WTC11 (cell line): ENCODE measurements around the gene OLFM1.

Experiments
- CBFB ChIP-seq: sonication (generic); formaldehyde crosslinking; IDR thresholded peaks from 2 replicates; pipeline ENCODE4 v1.8.1; 2022; ENCODE audit warnings: mild to moderate bottlenecking, low read depth, missing genetic modification reagents
- TF ChIP-seq, protein P1 (sequence below): fragments of 200-600 bp; IDR thresholded peaks from 2 replicates; pipeline ENCODE4 v1.8.0; 2022; ENCODE audit warnings: antibody characterized with exemption

DNA sequence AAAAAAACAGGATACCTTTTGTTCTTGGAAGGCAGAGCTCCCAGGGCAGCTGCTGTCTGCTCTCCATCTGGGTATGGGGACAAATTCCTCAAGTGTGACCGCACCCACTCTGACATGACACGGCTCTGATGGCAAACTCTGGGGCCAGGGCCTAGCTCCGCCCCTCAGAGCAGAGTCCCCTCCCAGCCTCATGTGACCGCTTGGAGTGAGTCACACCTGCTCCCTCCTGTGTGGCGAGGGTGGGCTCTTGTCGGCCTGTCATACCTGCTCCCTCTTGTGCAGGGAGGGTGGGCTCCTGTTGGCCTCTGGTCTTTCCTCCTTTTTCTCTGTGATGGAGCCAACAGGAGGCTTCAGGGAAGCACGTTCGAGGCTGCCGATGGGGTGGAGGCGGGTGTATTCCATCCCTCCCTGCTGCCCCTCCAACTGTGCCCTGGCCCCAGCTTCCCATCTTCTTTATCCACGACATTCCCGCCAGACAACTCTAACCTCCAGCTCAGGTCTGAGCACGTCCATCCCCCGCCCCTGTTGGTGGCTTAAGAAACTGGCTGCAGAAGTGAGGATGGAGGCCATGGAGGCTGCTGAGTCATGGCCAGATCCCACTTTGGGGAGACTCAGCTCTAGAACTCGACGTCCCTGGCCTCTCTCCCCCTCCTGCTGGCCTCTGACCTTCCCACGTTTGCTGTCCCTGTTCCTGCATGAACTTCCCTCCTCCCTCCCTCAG is 65.3 kb downstream of the OLFM1 start:
- no peak for TF ChIP-seq CBFB (CRISPR knock-in tag)
- TF ChIP-seq, protein P1, sequence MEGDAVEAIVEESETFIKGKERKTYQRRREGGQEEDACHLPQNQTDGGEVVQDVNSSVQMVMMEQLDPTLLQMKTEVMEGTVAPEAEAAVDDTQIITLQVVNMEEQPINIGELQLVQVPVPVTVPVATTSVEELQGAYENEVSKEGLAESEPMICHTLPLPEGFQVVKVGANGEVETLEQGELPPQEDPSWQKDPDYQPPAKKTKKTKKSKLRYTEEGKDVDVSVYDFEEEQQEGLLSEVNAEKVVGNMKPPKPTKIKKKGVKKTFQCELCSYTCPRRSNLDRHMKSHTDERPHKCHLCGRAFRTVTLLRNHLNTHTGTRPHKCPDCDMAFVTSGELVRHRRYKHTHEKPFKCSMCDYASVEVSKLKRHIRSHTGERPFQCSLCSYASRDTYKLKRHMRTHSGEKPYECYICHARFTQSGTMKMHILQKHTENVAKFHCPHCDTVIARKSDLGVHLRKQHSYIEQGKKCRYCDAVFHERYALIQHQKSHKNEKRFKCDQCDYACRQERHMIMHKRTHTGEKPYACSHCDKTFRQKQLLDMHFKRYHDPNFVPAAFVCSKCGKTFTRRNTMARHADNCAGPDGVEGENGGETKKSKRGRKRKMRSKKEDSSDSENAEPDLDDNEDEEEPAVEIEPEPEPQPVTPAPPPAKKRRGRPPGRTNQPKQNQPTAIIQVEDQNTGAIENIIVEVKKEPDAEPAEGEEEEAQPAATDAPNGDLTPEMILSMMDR, result no peak
